GM12878 (cell line): Measurements from ENCODE around the gene NF1.

ENCODE experiments used
- BCL3 ChIP-seq: IDR thresholded peaks from 2 replicates; pipeline ENCODE4 v1.6.1; 2011; ENCODE audit warnings: borderline replicate concordance, low read depth, mild to moderate bottlenecking, moderate library complexity, low read length; ENCODE audit not compliant: insufficient read depth, poor library complexity, severe bottlenecking
- CEBPZ ChIP-seq: fragments of 150-350 bp; IDR thresholded peaks from 2 replicates; pipeline ENCODE4 v1.6.1; 2016; ENCODE audit warnings: low read depth, low read length
- CTCF ChIP-seq, 3 experiments: IDR thresholded peaks in 2 of 3; conservative IDR thresholded peaks in 1 of 3; 2 replicates each; pipeline ENCODE4 v1.5.1; 2011; ENCODE audit warnings: low read depth in 3 of 3, low read length in 3 of 3, mild to moderate bottlenecking in 3 of 3, control low read depth in 2 of 3, moderate library complexity in 2 of 3, inconsistent platforms in 1 of 3, mixed read lengths in 1 of 3; ENCODE audit not compliant: control insufficient read depth in 2 of 3, insufficient read depth in 1 of 3; ENCODE audit errors: extremely low read depth in 1 of 3
- PRDM15 ChIP-seq: fragments of 450-650 bp; formaldehyde crosslinking; IDR thresholded peaks from 2 replicates; pipeline ENCODE4 v1.4.0; 2020; ENCODE audit warnings: mild to moderate bottlenecking, moderate library complexity
- REST ChIP-seq: IDR thresholded peaks from 2 replicates; pipeline ENCODE4 v1.6.1; 2012; ENCODE audit warnings: mild to moderate bottlenecking, low read depth, low read length
- ZBTB33 ChIP-seq: fragments of 450-650 bp; IDR thresholded peaks from 2 replicates; pipeline ENCODE4 v1.6.1; 2017; ENCODE audit warnings: mild to moderate bottlenecking
- ZNF24 ChIP-seq: fragments of 450-650 bp; IDR thresholded peaks from 2 replicates; pipeline ENCODE4 v1.6.1; 2017; ENCODE audit warnings: antibody characterized with exemption, mild to moderate bottlenecking

- TF ChIP-seq PRDM15 (no peak), ZNF24 (no peak), CEBPZ (no peak), CTCF (IDR thresholded peaks at IDR 0.05 in 2 of 3, conservative IDR thresholded peaks at IDR 0.05 in 1 of 3; ENCODE audit: control insufficient read depth in 2 of 3, extremely low read depth in 1 of 3, insufficient read depth in 1 of 3, low read depth in 3 of 3, low read length in 3 of 3) (no peak), REST (no peak), ZBTB33 (no peak), BCL3 (no peak)
Measured at GRCh38 chr17:31249835-31250141, 155.0 kb downstream of the NF1 start.
